Stomach smooth muscle (tissue), 2 donors: ENCODE results near the gene SMC3.
"Not testable (repeated sequence)": the region's sequence is repeated elsewhere in the genome, so short reads cannot be mapped to it uniquely, and the experiment has no call there.

ENCODE experiments used
- H3K27ac ChIP-seq: one replicate; pipeline ENCODE4 v1.7.0; 2013; ENCODE audit warnings: mild to moderate bottlenecking, low read length, inconsistent platforms
- H3K27me3 ChIP-seq, 2 donors: one replicate each; pipeline ENCODE4 v1.7.0; 2013; ENCODE audit warnings: low read length in 2 of 2; ENCODE audit not compliant: insufficient read depth in 2 of 2, control insufficient read depth in 1 of 2
- H3K36me3 ChIP-seq, 2 donors: one replicate each; pipeline ENCODE4 v1.7.0; 2013; ENCODE audit warnings: low read length in 2 of 2; ENCODE audit not compliant: control insufficient read depth in 2 of 2, insufficient read depth in 2 of 2
- H3K4me1 ChIP-seq: one replicate; pipeline ENCODE4 v1.7.0; 2013; ENCODE audit warnings: low read length; ENCODE audit not compliant: control insufficient read depth, insufficient read depth
- H3K4me3 ChIP-seq, 2 donors: one replicate each; pipeline ENCODE4 v1.7.0; 2013; ENCODE audit warnings: low read length in 2 of 2
- H3K9ac ChIP-seq, 2 donors: one replicate each; pipeline ENCODE4 v1.7.0; 2013; ENCODE audit warnings: low read length in 2 of 2, mild to moderate bottlenecking in 1 of 2
- H3K9me3 ChIP-seq, 2 donors: one replicate each; pipeline ENCODE4 v1.7.0; 2013; ENCODE audit warnings: low read length in 2 of 2; ENCODE audit not compliant: control insufficient read depth in 2 of 2
- donor health status: healthy.
- donor health status: Pancreatic carcinoma.

Gene SMC3

DNA sequence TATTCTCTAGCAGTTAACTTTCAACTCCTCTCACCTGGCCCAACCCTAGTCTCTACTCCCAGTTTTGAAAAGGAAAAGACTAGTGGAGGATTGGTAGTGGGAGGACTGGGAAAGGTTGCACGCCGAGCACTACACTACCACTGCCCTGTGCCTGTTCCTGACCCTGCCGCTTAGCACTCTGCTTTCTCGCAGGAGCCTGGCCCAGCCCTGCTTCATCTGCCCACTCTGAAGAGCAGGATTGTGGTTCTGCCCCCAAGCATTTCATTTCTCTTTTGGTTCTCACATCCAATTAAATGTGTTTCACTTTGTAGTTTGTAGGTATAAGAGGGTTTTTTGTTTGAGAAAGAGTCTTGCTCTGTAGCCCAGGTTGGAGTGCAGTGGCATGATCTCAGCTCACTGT, 45.1 kb downstream of the SMC3 start:
- no peaks in the 10 kb centered on the region for H3K27me3 ChIP-seq
- no peak overlapping the region for H3K4me3 ChIP-seq
- H3K9me3 ChIP-seq = no peaks in the 10 kb centered on the region
- H3K36me3 ChIP-seq = no peaks in the 10 kb centered on the region
- H3K9ac ChIP-seq = no peak overlapping the region
- H3K4me1 ChIP-seq = peaks cover 2% of the 10 kb centered on the region
- no peak overlapping the region for H3K27ac ChIP-seq

DNA sequence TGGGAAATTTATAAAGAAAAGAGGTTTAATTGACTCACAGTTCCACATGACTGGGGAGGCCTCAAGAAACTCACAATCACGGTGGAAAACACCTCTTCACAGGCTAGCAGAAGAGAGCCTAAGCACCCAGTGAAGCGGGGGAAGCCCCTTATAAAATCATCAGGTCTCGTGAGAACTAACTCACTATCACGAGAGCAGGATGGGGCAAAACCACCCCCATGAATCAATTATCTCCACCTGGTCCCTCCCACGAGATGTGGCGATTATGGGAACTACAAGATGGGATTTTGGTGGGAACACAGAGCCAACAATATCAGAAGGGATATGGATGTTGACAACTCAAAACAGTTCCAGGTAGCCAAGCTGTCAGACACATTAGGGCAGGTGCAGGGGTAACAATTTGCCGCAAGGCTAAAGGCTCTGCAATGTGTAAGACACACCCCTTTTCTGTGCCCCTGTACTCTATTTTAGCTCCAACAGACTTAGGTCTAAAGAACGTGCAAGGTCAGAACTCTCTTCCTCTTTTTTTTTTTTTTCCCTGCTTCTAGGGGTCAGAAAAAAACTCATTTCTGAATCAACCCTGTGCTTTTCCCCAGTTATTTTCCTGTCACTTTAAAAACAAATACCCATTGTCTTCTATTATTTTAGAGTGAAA, 46.0 kb downstream of the SMC3 start:
- Histone ChIP-seq H3K36me3 (no peaks in the 10 kb centered on the region), H3K4me3 (no peak overlapping the region), H3K9ac (no peak overlapping the region), H3K27ac (no peak overlapping the region), H3K4me1 (peaks cover 2% of the 10 kb centered on the region), H3K27me3 (no peaks in the 10 kb centered on the region), H3K9me3 (no peaks in the 10 kb centered on the region)

DNA sequence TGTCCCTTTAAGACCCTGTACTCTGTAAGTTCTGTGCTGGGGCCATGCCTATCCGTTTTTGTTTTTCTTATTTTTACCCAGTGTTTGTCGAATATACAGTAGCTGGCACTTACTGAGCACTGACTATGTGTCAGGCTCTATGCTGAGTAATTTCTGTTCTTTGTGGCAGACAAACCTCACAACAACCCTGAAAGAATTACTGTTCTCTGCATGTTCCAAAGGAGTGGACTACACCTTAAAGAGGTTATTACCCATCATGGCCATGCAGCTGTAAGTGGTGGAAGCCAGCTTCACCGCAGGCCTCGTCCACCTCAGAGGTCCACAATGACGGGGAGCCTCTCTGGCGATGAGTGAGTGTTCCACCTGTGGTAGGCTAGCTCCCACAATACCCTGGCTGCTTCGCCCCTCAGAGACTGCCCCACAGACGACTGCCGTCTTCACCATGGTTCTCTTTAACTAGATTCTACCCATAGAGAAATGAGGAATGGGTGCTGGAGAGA, 46.6 kb downstream of the SMC3 start:
- H3K9me3 ChIP-seq = no peaks in the 10 kb centered on the region
- peaks cover 2% of the 10 kb centered on the region for H3K4me1 ChIP-seq
- H3K9ac ChIP-seq = no peak overlapping the region
- no peaks in the 10 kb centered on the region for H3K27me3 ChIP-seq
- no peak overlapping the region for H3K27ac ChIP-seq
- no peaks in the 10 kb centered on the region for H3K36me3 ChIP-seq
- H3K4me3 ChIP-seq = no peak overlapping the region

DNA sequence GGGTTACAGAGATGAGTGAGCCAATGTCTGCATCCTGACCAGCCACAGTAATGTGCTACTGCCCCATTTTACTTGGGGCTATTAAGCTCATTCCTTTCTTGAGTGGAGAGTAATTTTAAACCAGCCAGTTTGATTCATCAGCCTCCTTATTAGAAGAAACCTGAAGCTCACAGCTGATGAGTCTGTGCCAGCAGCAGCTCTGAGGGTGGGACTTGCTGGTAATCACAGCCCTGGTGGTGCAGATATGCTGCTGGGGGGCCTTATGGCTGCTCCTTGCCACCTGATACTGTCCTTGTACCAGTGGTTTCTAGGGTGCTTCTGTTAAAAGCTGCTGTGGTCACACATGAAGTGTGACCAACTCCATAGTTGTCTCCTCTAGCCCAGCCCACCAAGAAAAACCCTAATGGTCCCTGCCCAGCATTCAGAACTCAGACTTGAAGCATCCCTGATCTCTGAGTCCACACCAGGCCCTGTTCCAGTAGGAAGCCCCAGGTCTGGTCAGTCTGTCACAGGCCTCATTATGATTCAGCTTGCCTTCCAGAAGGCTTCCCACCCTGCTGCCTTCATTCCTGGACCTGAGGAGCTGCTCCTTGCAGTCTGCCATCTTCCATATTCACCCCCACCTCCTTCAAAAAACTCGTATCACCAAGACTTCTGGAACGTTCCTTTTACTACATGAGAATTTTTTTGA, 47.7 kb downstream of the SMC3 start:
- H3K9me3 ChIP-seq = no peaks in the 10 kb centered on the region
- H3K4me1 ChIP-seq = peaks cover 2% of the 10 kb centered on the region
- no peak overlapping the region for H3K4me3 ChIP-seq
- no peak overlapping the region for H3K9ac ChIP-seq
- H3K36me3 ChIP-seq = no peaks in the 10 kb centered on the region
- no peaks in the 10 kb centered on the region for H3K27me3 ChIP-seq
- no peak overlapping the region for H3K27ac ChIP-seq

DNA sequence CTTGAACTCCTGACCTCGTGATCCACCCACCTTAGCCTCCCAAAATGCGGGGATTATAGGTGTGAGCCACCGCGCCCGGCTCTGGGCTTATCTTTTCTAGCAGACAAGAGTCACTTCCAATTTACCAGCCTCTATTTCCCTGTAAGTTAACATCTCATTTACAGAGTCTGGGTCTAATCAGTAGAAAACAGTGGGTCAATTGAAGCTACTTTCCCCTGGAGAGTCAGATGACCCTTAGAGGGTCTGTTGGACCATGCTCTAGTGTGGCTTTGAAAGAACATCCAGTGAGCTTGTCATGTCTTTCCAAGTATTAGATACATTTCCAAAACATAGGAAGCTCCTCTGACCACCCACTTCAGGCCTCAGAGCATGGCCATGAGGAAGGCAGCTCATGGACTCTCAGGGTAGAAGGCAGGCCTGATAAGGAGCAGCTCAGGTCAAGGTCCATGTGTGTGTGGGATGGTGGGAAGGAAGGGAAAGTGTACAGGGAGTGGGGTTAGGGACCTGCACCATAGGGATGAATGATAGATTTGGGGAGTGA, 49.1 kb downstream of the SMC3 start:
- Histone ChIP-seq H3K9ac (no peak overlapping the region), H3K27ac (no peak overlapping the region), H3K4me1 (peaks cover 2% of the 10 kb centered on the region), H3K4me3 (no peak overlapping the region), H3K9me3 (no peaks in the 10 kb centered on the region), H3K27me3 (no peaks in the 10 kb centered on the region), H3K36me3 (no peaks in the 10 kb centered on the region)

GRCh38 chr10:110617425-110618229, 50.1 kb downstream of the SMC3 start:
- no peak overlapping the region for H3K4me3 ChIP-seq
- no peak overlapping the region for H3K9ac ChIP-seq
- no peaks in the 10 kb centered on the region for H3K27me3 ChIP-seq
- no peaks in the 10 kb centered on the region for H3K36me3 ChIP-seq
- peaks cover 2% of the 10 kb centered on the region for H3K4me1 ChIP-seq
- no peak overlapping the region for H3K27ac ChIP-seq
- H3K9me3 ChIP-seq = no peaks in the 10 kb centered on the region

DNA sequence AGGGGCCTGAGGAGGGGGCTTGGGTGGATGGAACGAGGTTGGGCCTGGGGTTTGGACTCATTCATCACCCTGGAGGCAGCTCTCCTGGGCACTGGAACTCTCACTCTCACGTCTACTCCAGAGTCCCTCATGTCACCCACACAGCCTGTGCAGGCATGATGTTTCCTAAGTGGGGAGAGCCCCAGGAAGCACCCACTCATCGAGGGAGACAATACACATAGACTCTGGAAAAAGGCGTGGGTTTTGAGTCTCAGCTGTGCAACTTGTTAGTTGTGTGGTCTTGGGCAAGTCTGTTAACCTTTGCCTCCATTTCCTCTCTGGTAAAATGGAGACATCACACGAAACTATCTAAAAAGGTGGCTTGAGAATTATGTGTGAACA, 50.7 kb downstream of the SMC3 start:
- H3K9me3 ChIP-seq = no peaks in the 10 kb centered on the region
- no peak overlapping the region for H3K4me3 ChIP-seq
- no peaks in the 10 kb centered on the region for H3K27me3 ChIP-seq
- no peak overlapping the region for H3K27ac ChIP-seq
- no peak overlapping the region for H3K9ac ChIP-seq
- H3K4me1 ChIP-seq = peaks cover 2% of the 10 kb centered on the region
- H3K36me3 ChIP-seq = no peaks in the 10 kb centered on the region

- no peaks in the 10 kb centered on the region for H3K9me3 ChIP-seq
- no peaks in the 10 kb centered on the region for H3K27me3 ChIP-seq
- peaks cover 2% of the 10 kb centered on the region for H3K4me1 ChIP-seq
- H3K36me3 ChIP-seq = no peaks in the 10 kb centered on the region
- H3K4me3 ChIP-seq = no peak overlapping the region
- H3K9ac ChIP-seq = no peak overlapping the region
- H3K27ac ChIP-seq = no peak overlapping the region
Observed at GRCh38 chr10:110619514-110620397, 52.3 kb downstream of the SMC3 start.

DNA sequence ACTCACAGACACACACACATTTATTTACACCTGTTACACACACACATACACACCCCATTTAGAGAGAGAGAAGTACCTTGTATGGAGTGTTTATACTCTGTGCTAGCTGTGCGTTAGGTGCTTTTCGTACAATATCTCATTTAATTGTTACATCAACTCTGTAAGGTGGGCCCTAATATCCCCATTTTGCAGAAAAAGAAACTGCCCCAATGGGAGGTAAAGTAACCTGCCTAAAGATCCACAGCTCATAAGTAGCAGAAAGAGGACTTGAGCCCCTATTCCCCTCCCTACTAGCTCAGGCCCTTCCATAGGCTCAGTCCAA, 52.9 kb downstream of the SMC3 start:
- Histone ChIP-seq H3K36me3 (no peaks in the 10 kb centered on the region), H3K27me3 (no peaks in the 10 kb centered on the region), H3K4me1 (peaks cover 2% of the 10 kb centered on the region), H3K9me3 (no peaks in the 10 kb centered on the region), H3K4me3 (no peak overlapping the region), H3K9ac (no peak overlapping the region), H3K27ac (no peak overlapping the region)

GRCh38 chr10:110623316-110623715, 55.8 kb downstream of the SMC3 start:
- H3K4me3 ChIP-seq, H3K27me3 ChIP-seq, H3K9me3 ChIP-seq, H3K9ac ChIP-seq, H3K36me3 ChIP-seq, H3K4me1 ChIP-seq, H3K27ac ChIP-seq: not testable (repeated sequence)
